Cardiac atrium fibroblast (primary cell): ENCODE results near the gene RAB9A. TPM values are rescaled to one million over a fixed set of nuclear protein-coding genes. Genes with fewer than 3 reads are reported as not detected.

Source experiments
- total RNA-seq: library from RNA; depleted of rRNA; stranded (reverse); fragments of >200 nt; gene quantifications from 2 replicates; pipeline ENCODE4 v1.2.3, GENCODE V29; 2015

RAB9A gene, protein sequence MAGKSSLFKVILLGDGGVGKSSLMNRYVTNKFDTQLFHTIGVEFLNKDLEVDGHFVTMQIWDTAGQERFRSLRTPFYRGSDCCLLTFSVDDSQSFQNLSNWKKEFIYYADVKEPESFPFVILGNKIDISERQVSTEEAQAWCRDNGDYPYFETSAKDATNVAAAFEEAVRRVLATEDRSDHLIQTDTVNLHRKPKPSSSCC
- total RNA-seq: 14.6 and 22.7 TPM in 2 replicates

DNA sequence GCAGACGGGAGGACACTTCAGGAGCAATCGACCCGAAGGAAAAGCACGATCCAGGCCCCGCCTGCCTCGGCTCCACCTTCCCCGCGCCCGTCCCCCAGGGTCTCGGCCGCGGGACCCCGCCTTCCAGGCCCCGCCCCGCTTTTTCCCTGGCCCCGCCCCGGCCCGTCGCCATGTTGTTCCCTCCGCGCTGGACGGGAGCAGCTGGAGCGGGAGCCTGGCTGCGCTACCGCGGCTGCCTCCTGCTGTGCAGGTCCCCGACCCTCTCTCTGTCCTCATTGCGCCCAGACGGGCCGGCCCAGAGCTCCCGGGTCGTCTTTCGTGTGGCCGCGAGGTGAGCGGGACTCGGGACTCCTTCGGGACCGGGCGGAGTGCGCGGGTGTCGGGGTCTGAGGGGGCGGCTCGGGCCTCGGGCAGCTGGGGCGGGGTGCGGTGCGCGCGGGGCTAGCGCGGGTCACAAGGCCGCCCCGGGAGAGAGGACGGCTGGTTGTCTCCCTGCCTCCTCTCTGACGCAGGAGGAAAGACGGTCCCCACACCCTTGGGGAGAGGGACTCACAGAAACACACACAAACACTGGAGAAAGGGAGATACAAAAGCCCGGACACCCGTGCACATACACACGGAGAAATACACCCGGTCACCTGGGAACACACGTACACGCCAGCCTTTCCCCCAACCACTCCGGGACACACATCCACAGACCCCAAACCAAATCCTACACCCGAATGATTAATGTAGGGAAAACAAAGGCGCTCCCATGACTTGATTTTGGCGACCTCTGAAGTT, at the start of gene RAB9A:
Gene RAB9A, plus strand, starts transcription at position 171 of the 783 bp plus-strand sequence. CDS start 19,619 bp downstream, outside the sequence.

GRCh38 chrX:13652850-13653693, 35.9 kb upstream of the RAB9A start, which contains the start of gene TCEANC:
TSS of gene TCEANC (plus strand) at chrX:13653141. CDS start at chrX:13662509, 9,368 bp downstream.

DNA sequence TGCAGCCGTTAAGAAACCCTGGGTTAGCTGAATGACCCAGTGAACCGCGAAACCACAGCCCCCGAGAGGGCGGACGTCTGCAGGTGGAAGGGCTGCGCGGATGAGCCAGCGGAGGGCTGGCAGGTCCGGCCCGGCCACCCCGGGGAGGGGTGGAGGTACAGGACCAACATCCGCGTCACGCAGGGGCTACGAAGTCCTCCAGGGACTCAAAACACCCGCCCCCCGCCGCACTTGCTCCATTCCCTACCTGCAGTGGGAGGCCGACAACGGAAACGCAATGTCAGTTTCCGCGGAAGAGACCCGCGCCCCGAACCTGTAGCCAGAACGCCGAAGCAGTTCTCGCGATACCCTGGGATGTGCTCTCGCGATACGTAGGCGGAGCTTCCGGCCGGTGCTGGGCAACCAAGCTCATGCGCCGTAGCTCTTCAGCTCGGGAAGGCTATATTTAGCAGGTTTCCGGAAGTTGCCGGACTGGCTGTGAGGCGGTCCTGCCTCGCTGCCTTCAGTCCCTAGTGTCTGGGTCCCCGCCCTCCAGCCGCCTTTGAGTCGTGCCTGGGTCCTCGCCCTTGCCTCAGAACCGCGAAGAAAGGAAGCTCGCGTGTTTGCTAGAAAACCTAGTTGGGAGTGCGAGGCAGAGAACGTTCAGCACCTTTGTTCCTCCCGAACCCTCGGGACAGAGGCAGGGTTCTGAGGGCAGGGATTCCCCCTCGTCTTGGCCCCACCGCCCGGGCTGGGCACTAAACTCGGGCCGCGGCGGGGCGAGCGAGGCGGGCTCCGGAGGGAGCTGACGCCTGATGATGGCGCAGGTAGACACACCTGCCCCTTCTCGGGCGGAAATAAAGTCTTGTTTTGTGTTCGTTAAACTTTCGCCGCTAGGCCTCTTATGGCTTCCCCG, 45.6 kb downstream of the RAB9A start, which contains the start of the genes OFD1 and TRAPPC2:
Gene OFD1, plus strand, starts transcription at position 471 of the 895 bp plus-strand sequence. Its CDS starts 324 bp downstream, at position 795.
Gene TRAPPC2, minus strand, starts transcription at position 343 of the 895 bp plus-strand sequence. CDS start 14,657 bp downstream, outside the sequence.

Other genes starting within 250 kb of the RAB9A start
- not detected in 2 replicates for gene EGFL6, start 119.5 kb upstream of the RAB9A start, total RNA-seq
- 2.6 and 3.1 TPM in 2 replicates for gene TCEANC, start 36.0 kb upstream of the RAB9A start, total RNA-seq
- gene TRAPPC2, start 45.5 kb downstream of the RAB9A start, total RNA-seq: 10.2 and 10.5 TPM in 2 replicates
- 2.9 and 5.5 TPM in 2 replicates for gene OFD1, start 45.6 kb downstream of the RAB9A start, total RNA-seq
- gene GPM6B, start 128.0 kb downstream of the RAB9A start, total RNA-seq: 15.3 and 38.2 TPM in 2 replicates